GM19043 (cell line): ENCODE data around the gene PLXND1.
"Not testable (repeated sequence)": the region's sequence is repeated elsewhere in the genome, so short reads cannot be mapped to it uniquely, and the experiment has no call there.

Experiments used
- ATAC-seq: cut with Tn5 transposase; IDR thresholded peaks from one replicate; pipeline ENCODE4 v1.9.1; 2021; ENCODE audit warnings: low read depth; ENCODE audit not compliant: unreplicated experiment

PLXND1 gene

GRCh38 chr3:129606636-129607390 is at the start of gene PLXND1:
Gene PLXND1, minus strand, starts transcription at chr3:129606676. Its CDS starts 37 bp downstream, at chr3:129606639.
- no peak for ATAC-seq

DNA sequence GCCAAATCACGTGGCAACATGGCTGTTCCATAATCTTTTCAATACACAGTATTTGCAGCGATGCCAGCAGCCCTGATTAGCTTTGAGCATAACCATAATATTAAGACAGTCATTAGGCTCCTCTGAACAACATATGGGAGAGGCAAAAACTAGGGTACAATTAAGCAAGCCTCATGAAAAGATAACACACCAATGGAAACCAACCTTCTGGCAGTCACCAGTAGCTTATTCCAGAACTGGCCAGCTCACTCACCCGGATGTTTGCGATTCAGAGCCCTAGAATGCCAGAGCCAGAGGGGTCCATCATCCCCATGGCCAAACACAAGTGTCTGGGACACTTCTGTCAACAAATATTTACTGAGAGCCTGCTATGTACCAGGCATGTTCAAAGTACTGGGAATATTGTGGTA is 48.8 kb upstream of the PLXND1 start:
- ATAC-seq: no peak

- no peak for ATAC-seq
Observed at GRCh38 chr3:129654131-129654530, 47.7 kb upstream of the PLXND1 start.

DNA sequence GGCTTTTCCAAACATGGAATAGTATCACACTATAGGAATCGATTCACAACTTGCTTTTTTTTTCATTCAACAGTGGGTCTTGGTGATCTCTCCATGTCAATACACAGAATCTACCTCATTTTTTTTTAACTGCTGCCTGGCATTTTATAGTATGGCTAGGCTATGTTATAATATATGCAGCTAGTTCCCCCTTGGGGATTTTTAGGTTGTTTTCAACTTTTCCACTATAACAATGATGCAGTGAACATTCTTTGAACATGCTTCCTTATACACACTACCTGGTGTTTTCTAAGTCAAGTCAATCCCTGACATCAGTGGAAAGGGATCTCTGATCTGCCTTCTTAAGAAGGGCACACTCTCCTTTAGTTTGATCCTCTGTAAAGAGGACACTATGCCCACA is 46.5 kb upstream of the PLXND1 start:
- ATAC-seq: no peak

DNA sequence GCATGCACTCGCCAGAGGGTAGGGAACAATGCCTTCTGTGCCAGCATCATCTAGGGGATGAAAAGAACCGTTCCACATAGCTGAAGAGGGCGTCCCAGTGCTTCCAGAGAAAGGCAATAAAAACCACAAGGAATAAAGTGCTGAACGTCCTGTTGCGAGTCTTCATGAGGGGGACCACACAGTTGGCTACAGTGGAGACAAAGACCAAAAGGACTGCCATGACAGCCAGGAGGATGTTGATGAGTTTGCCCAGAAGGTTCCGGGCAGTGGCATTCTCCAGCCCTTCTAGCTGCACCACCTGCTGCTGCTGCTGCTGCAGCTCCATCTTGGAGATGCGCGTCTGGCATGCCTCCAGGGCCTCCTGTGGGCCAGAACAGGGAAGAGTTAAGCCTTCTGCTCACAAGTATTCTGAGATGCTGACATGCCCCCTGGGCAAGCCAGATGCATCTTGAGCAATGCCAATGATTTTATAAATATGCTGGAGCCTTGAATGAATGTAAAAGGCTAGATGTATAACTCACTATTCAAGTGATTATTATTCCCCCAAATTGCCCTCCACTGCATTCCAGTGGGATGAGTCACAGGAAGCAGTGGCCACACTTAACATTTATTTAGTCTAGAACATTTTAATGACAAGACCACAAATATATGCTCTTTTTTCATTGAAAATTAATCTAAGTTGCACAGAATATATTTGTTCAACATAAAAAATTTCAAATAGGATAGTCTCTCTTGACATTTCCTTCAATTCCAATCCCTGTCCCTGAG is 45.1 kb upstream of the PLXND1 start:
- no peak for ATAC-seq

DNA sequence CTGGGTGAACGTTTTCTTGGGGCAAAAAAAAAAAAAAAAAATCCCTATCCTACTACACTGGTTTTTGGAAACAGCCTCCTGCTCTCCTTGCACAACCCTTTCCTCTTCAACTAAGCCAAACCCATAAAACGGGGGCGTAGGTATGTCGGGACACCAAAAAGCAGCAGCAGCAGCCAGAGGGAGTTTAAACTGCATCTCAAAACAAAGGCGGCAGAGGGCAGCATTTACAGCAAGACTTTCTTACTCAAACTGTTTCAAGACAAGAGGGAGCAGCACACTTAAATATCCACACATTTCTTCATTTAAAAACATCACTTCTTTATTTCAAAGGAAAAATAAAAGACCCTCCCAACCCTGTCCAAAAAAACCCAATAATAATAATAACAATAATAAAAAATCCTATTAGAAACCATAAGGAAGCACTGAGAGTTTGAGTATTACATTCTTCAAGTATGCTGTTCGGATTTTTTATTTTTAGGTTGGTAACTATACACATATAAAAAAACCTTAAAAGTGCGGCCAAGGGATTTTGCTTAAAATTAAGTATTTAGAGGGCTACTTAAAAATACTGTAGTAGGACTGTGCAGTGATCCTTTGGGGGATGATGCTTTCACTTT is 43.9 kb upstream of the PLXND1 start:
- ATAC-seq: no peak

GRCh38 chr3:129648391-129648790 is 41.9 kb upstream of the PLXND1 start:
- ATAC-seq: no peak

- ATAC-seq: no peak
Observed at GRCh38 chr3:129645286-129645685, 38.8 kb upstream of the PLXND1 start.

DNA sequence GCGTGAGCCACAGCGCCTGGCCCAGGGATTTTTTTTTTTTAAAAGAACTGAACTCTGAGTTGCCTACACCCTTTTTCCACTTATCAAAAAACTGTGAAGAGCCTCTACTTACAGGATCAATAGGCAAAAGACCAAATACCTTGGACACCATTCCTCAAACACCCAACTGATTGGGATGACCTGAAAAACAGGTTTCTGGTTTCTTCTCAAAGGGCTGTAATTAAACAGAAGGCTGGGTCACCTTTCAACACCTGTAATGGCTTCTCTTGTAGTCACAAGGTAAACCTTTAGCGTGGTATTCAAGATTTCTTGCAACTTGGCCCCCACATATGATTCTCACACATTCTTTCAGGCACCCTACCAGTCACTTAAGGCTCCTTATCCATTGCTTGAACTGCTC is 38.4 kb upstream of the PLXND1 start:
- no peak for ATAC-seq

GRCh38 chr3:129641567-129642260 is 35.2 kb upstream of the PLXND1 start:
- not testable (repeated sequence) for ATAC-seq

DNA sequence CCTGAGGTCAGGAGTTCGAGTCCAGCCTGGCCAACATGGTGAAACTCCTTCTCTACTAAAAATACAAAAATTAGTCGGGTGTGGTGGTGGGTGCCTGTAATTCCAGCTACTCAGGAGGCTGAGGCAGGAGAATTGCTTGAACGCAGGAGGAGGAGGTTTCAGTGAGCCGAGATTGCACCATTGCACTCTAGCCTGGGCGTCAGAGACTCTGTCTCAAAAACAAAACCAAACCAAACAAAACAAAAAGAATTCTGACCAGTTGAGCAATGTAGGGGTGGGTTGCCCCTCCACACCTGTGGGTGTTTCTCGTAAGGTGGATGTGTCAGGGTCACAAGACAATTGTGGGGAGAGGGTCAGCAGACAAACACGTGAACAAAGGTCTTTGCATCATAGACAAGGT is 34.5 kb upstream of the PLXND1 start:
- ATAC-seq: not testable (repeated sequence)

DNA sequence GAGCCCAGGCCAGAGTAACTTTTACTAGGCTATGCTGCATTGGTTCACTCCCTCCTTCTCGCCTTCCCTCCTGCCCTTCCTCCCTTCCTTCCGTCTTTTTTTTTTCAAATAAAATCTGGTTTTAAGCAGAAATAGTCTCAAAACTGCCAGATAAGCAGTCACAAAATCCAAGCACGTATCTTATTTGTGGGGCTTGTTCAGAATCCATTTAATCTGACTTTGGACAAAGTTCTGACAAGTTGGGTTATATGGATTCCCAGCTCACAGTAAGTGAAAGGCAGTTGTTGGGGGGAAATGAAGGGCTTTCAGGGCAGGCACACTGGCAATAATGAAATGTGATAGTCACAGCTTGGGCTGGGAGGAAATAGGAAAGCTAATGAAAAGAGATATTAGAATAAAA is 32.0 kb upstream of the PLXND1 start:
- no peak for ATAC-seq

GRCh38 chr3:129636082-129636481 is 29.6 kb upstream of the PLXND1 start:
- no peak for ATAC-seq

DNA sequence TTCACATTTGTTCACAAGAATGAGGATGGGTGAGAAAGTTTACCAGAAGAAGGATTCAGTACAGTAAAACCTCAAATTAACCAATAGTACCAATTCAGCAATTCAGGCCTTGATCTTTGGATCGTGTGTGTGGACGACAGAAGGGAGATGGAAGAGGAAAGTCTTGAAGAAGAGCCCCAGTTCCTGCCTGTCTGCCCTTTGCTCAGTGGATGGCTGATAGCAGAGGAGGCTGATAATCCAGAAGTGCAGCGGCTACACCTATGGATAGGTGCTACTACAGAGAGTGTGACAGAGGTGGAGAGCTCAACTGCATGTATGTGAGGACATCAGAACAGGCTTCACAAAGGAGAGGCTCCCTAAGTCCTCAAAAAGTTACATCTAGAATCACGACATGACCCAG is 29.2 kb upstream of the PLXND1 start:
- no peak for ATAC-seq

GRCh38 chr3:129633751-129634481 is 27.4 kb upstream of the PLXND1 start:
- no peak for ATAC-seq

DNA sequence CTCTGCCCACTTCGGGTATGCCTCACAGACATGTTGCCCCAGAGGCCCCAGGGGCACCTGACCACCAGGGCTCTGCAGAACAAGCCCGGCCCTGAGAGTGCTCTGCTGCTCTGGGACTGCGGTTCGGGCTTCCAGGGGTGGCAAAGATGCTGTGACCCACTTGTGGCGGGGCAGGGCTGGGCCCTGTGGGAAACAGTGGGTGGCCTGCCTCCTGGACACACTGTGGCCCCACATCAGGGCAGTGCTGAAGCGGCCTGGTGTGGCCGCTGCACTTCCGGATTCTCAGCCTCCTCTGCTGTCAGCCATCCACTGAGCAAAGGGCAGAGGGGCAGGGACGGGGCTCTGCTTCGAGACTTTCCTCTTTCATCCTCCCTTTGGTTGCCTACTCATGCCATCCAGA is 26.5 kb upstream of the PLXND1 start:
- no peak for ATAC-seq

DNA sequence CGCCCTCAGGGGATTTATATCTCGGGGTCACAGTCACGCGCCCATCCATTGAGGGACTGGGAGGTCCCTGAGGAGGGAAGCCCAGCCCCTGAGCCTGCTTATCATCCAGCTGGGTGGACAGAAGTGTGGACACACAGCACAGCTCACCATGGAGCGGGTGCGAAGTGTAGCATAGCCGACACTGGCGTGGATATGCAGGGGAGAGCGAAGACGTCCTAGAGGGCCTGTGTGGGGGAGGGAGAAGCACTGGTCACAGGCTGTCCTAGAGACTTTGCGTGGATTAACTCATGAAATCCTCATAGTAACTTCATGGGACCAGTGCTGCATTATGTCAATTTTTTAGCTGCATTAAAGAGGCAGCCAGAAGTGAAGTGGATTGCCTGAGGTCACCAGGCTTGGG is 26.1 kb upstream of the PLXND1 start:
- no peak for ATAC-seq

DNA sequence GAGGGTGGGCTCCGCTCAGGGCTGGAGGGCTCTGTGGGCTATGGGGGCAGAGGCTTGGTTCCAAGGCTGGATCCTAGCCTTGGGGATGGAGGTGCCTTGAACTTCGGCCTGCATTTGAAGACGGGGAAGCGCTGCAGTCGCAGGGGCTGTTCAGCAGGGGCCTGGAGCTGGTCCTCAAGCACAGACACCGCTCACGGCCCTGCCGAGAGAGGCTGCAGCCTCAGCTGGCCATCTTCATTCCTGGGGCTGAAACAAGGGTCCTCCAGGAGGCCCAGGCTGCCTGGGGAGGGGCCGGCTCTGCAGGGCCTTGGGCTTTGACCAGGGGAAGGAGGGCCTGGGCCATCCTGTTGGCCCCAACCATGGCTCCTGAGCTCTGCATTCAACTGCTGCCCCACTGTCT is 25.6 kb upstream of the PLXND1 start:
- ATAC-seq: no peak

- no peak for ATAC-seq
Observed at GRCh38 chr3:129629011-129629410, 22.5 kb upstream of the PLXND1 start.

DNA sequence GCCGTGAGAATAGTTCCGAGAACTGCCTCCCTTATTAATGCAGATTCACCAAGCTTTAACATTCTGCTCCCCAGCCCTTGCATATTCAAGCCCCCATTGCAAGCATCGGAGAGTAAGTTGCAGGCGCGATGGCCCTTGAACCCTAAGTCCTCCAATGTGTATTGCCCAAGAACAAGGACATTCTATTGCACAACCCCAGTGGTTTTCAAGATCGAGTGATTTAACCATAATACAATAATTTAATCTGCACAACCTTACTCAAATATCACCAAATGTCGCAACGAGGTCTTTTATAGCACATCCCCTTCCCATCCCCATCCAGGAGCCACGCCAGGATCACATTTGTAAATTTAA is 21.7 kb upstream of the PLXND1 start:
- no peak for ATAC-seq
